Measurements from ENCODE around the gene NDUFS3.

Gene NDUFS3

DNA sequence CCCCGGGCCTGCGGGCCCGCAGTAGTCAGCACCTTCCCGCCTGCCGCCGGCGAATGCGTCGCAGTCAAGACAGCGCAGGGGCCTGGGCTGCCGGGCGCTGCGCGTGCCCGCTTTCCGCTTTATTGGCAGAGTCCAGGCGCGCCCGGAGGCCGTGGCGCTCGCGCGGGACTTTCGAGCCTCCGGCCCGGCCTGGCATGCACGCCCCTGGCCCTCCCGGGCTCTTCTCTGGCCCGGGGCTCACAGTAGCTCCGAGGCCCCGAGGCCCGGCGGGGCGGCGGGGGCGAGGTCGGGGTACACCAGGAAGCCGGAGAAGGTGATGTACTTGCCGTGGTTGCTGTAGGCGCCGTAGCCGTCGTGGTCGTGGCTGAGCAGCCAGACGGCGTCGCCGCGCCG is 10.7 kb downstream of the NDUFS3 start:
- no peak for TF ChIP-seq CTCF (conservative IDR thresholded peaks at IDR 0.05; ENCODE audit: low read length)
- no peak for TF ChIP-seq EZH2phosphoT487 (IDR thresholded peaks at IDR 0.05; ENCODE audit: borderline replicate concordance)
- Histone ChIP-seq H3K36me3 (ENCODE audit: insufficient read depth, low read length) (peaks cover 6% of the 10 kb centered on the region; the same call in 1 of the 2 replicates), H3K4me3 (ENCODE audit: low read length, poor library complexity, severe bottlenecking) (peak overlapping the region; percentile 60), H3K27me3 (ENCODE audit: insufficient read depth, low read length, poor library complexity, severe bottlenecking) (no peaks in the 10 kb centered on the region), H3F3A (ENCODE audit: low read depth) (peaks cover 12% of the 10 kb centered on the region; the same call in 1 of the 2 replicates), H3K9me3 (ENCODE audit: insufficient read depth, low read depth, low read length) (no peaks in the 10 kb centered on the region), H3K9ac (ENCODE audit: low read depth, low read length, poor library complexity, severe bottlenecking) (peak overlapping the region; percentile 65), H2AFZ (ENCODE audit: low read length) (no peak overlapping the region), H3K9me2 (replicated peaks; ENCODE audit: low read depth, low read length) (no peaks in the 10 kb centered on the region), H3K4me2 (ENCODE audit: low read depth, low read length, poor library complexity, severe bottlenecking) (peak overlapping the region; percentile 72), H3K79me2 (ENCODE audit: insufficient read depth, low read length) (peaks cover 63% of the 10 kb centered on the region), H4K20me1 (ENCODE audit: insufficient read depth, low read length, poor library complexity, severe bottlenecking) (no peaks in the 10 kb centered on the region), H3K4me1 (ENCODE audit: insufficient read depth, low read length, poor library complexity, severe bottlenecking) (peaks cover 73% of the 10 kb centered on the region)

DNA sequence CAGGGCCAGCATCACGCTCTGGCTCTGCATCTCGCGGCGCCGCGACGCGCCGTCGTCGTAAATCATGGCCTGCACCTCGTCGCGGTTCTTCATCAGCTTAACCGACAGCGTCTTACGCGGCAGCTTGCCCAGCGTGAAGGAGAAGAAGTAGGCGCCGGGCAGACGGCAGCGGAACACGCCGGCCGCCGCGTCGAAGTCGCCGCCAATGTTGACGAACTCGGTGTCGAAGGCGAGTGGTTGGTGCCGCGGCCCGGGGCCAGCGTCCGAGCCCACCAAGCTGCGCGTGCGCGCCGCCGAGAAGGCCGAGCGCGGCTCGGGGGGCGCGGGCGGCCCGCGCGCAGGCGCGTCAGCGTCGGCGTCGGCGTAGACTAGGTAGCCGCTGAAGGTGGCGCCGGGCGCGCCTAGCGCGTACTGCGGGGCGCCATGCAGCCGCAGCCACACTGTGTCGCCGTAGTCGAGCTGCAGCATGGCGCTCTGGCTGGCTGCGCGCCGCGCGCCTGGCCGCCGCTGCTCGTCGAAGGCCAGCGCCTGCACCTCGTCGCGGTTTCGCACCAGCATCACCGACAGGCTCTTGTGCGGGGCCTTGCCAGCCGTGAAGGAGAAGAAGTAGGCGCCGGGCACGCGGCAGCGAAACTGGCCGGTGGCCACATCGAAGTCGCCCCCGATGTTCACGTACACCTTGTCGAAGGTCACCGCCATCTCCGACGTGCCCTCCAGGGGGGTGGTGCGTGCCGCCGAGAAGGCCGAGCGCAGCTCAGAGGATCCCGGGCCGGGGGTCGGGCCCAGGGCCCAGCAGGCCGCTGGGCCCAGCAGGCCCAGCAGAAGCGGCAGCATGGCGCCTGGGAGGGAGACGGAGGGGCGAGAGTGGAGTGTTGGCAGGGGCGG is 11.3 kb downstream of the NDUFS3 start:
- no peaks in the 10 kb centered on the region for H3K9me2 ChIP-seq (replicated peaks; ENCODE audit: low read depth, low read length)
- H3K9me3 ChIP-seq (ENCODE audit: insufficient read depth, low read depth, low read length) = no peaks in the 10 kb centered on the region
- H3K4me1 ChIP-seq (ENCODE audit: insufficient read depth, low read length, poor library complexity, severe bottlenecking) = peaks cover 80% of the 10 kb centered on the region
- peak overlapping the region; percentile 88 for H3K9ac ChIP-seq (ENCODE audit: low read depth, low read length, poor library complexity, severe bottlenecking)
- peaks cover 1% of the 10 kb centered on the region; the same call in 1 of the 2 replicates for H3K36me3 ChIP-seq (ENCODE audit: insufficient read depth, low read length)
- no peaks in the 10 kb centered on the region for H4K20me1 ChIP-seq (ENCODE audit: insufficient read depth, low read length, poor library complexity, severe bottlenecking)
- peak overlapping the region; percentile 82 for H3K4me2 ChIP-seq (ENCODE audit: low read depth, low read length, poor library complexity, severe bottlenecking)
- no peak overlapping the region for H2AFZ ChIP-seq (ENCODE audit: low read length)
- H3K4me3 ChIP-seq (ENCODE audit: low read length, poor library complexity, severe bottlenecking) = peak overlapping the region; percentile 83
- peaks cover 63% of the 10 kb centered on the region for H3K79me2 ChIP-seq (ENCODE audit: insufficient read depth, low read length)
- H3K27me3 ChIP-seq (ENCODE audit: insufficient read depth, low read length, poor library complexity, severe bottlenecking) = no peaks in the 10 kb centered on the region
- H3F3A ChIP-seq (ENCODE audit: low read depth) = peaks cover 15% of the 10 kb centered on the region; the same call in 1 of the 2 replicates
- TF ChIP-seq EZH2phosphoT487 (IDR thresholded peaks at IDR 0.05; ENCODE audit: borderline replicate concordance) = no peak
- no peak for TF ChIP-seq CTCF (conservative IDR thresholded peaks at IDR 0.05; ENCODE audit: low read length)

DNA sequence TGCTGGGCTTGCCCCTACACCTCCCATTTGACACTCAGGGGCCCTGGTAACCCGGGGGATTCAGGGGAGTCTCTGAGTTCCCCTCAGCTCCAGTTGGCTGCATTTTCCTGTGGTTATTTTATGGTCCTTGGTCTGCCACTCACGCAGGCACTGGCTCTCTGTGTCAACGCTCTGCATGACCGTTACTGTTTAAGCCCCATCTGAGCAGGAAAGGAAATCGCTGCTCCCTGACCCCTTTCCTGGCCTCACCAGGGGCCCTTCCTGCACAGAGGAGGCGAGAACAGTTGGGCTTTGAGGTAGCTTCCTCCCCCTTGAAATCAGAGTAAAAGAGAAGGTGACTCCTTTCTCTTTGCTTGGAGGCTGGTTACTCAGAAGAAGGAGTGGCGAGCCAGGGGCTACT is 12.9 kb downstream of the NDUFS3 start:
- H3K9ac ChIP-seq (ENCODE audit: low read depth, low read length, poor library complexity, severe bottlenecking) = peak overlapping the region; percentile 88
- peak overlapping the region; percentile 82 for H3K4me2 ChIP-seq (ENCODE audit: low read depth, low read length, poor library complexity, severe bottlenecking)
- peaks cover 80% of the 10 kb centered on the region for H3K4me1 ChIP-seq (ENCODE audit: insufficient read depth, low read length, poor library complexity, severe bottlenecking)
- H3K79me2 ChIP-seq (ENCODE audit: insufficient read depth, low read length) = peaks cover 62% of the 10 kb centered on the region
- H3K27me3 ChIP-seq (ENCODE audit: insufficient read depth, low read length, poor library complexity, severe bottlenecking) = no peaks in the 10 kb centered on the region
- H2AFZ ChIP-seq (ENCODE audit: low read length) = no peak overlapping the region
- no peaks in the 10 kb centered on the region for H3K9me2 ChIP-seq (replicated peaks; ENCODE audit: low read depth, low read length)
- H4K20me1 ChIP-seq (ENCODE audit: insufficient read depth, low read length, poor library complexity, severe bottlenecking) = no peaks in the 10 kb centered on the region
- no peaks in the 10 kb centered on the region for H3K9me3 ChIP-seq (ENCODE audit: insufficient read depth, low read depth, low read length)
- no peak for TF ChIP-seq CTCF (conservative IDR thresholded peaks at IDR 0.05; ENCODE audit: low read length)
- TF ChIP-seq EZH2phosphoT487 (IDR thresholded peaks at IDR 0.05; ENCODE audit: borderline replicate concordance) = no peak
- no peaks in the 10 kb centered on the region; the same call in 1 of the 2 replicates for H3K36me3 ChIP-seq (ENCODE audit: insufficient read depth, low read length)
- peak overlapping the region; percentile 83 for H3K4me3 ChIP-seq (ENCODE audit: low read length, poor library complexity, severe bottlenecking)
- H3F3A ChIP-seq (ENCODE audit: low read depth) = peaks cover 15% of the 10 kb centered on the region; the same call in 1 of the 2 replicates
